GM18517 (cell line): Measurements from ENCODE around the gene CBR3.

Experiments used
- ATAC-seq: cut with Tn5 transposase; IDR thresholded peaks from one replicate; pipeline ENCODE4 v1.9.1; 2021; ENCODE audit warnings: mild to moderate bottlenecking, moderate library complexity; ENCODE audit not compliant: unreplicated experiment

CBR3 gene

GRCh38 chr21:36183144-36183795, 48.4 kb downstream of the CBR3 start:
- no peak for ATAC-seq

- ATAC-seq, result no peak
These were observed 49.7 kb downstream of the CBR3 start for GRCh38 chr21:36184545-36184944.

GRCh38 chr21:36185523-36185922, 50.6 kb downstream of the CBR3 start:
- no peak for ATAC-seq

GRCh38 chr21:36186081-36186480, 51.2 kb downstream of the CBR3 start:
- ATAC-seq, result no peak

GRCh38 chr21:36186506-36187399, 51.9 kb downstream of the CBR3 start:
- no peak for ATAC-seq

GRCh38 chr21:36188081-36188681, 53.3 kb downstream of the CBR3 start:
- no peak for ATAC-seq

GRCh38 chr21:36188937-36189336, 54.1 kb downstream of the CBR3 start:
- no peak for ATAC-seq

- no peak for ATAC-seq
These were observed 55.9 kb downstream of the CBR3 start for GRCh38 chr21:36190736-36191135.

GRCh38 chr21:36193200-36193599, 58.3 kb downstream of the CBR3 start:
- no peak for ATAC-seq

GRCh38 chr21:36194024-36194423, 59.1 kb downstream of the CBR3 start:
- ATAC-seq, result no peak

GRCh38 chr21:36195613-36196012, 60.7 kb downstream of the CBR3 start:
- no peak for ATAC-seq
